Cardiac muscle cell (in vitro differentiated cells and primary cell): ENCODE measurements around the gene KIFC1. TPM values are rescaled to one million over a fixed set of nuclear protein-coding genes. Genes with fewer than 3 reads are reported as not detected.
"Not testable (repeated sequence)": the region's sequence is repeated elsewhere in the genome, so short reads cannot be mapped to it uniquely, and the experiment has no call there.

ENCODE experiments used
- DNase-seq, 2 donors: peaks; one replicate each; pipeline versions ENCODE4 v3.0.0 to v3.0.0-alpha.2; 2010 to 2017; ENCODE audit warnings: low read depth in 1 of 2, low spot score in 1 of 2
- H3K27ac ChIP-seq: fragments of 200-600 bp; sonication (generic); 2 replicates; pipeline ENCODE4 v1.5.1; 2016
- H3K27me3 ChIP-seq: fragments of 200-600 bp; sonication (generic); 2 replicates; pipeline ENCODE4 v1.6.0; 2016; ENCODE audit warnings: control low read depth
- H3K36me3 ChIP-seq: fragments of 200-600 bp; sonication (generic); 2 replicates; pipeline ENCODE4 v1.5.1; 2016; ENCODE audit warnings: control low read depth
- H3K4me1 ChIP-seq: fragments of 200-600 bp; sonication (generic); 2 replicates; pipeline ENCODE4 v1.8.1; 2017; ENCODE audit warnings: low read depth, mild to moderate bottlenecking, mixed run types
- H3K4me3 ChIP-seq: fragments of 200-600 bp; sonication (generic); 2 replicates; pipeline ENCODE4 v1.5.1; 2016; ENCODE audit warnings: mild to moderate bottlenecking
- H3K9me3 ChIP-seq: fragments of 200-600 bp; sonication (generic); 2 replicates; pipeline ENCODE4 v1.5.1; 2017; ENCODE audit warnings: low read depth, mild to moderate bottlenecking, control low read depth
- polyA plus RNA-seq: library from polyadenylated mRNA; unstranded; fragments of >200 nt; fragmentation: Nextera tagmentation; extraction: Ambion mirVana; gene quantifications from 2 replicates; pipeline ENCODE4 v1.2.1, GENCODE V29; 2016
- total RNA-seq: library from RNA; depleted of rRNA; stranded (reverse); fragments of >200 nt; gene quantifications from 2 replicates; pipeline ENCODE4 v1.2.3, GENCODE V29; 2016
- TF ChIP-seq, protein P1 (sequence below): IDR thresholded peaks from 2 replicates; pipeline ENCODE4 v1.5.1; 2012; ENCODE audit warnings: low read depth, mild to moderate bottlenecking, low read length

The KIFC1 gene
- total and polyA plus RNA-seq, 2 experiments from 2014 or later, result 9.4 to 69.2 TPM

DNA sequence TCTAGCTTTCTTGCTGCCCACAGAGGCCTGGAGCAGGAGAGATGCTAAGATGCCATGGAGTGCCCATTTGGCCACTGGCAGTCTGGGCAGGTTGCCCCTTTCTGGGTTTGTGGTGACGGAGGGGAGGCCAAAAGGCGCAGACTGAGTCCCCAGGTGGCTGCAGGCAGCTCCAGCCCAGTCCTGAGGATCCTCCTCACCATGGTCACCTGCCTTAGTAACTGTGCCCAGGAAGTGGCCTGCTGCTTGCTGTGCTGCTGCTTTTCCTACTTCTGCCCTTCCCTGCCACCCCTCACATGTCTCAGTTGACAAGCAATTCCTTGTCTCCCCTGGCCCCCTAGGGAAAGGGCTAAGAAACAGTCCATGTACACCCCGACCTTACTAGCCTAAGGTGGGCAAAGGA, 35.3 kb upstream of the KIFC1 start:
- Histone ChIP-seq H3K9me3 (no peaks in the 10 kb centered on the region), H3K27ac (no peak overlapping the region), H3K4me3 (no peak overlapping the region), H3K4me1 (peaks cover 18% of the 10 kb centered on the region), H3K27me3 (no peaks in the 10 kb centered on the region), H3K36me3 (no peaks in the 10 kb centered on the region)
- TF ChIP-seq, protein P1, sequence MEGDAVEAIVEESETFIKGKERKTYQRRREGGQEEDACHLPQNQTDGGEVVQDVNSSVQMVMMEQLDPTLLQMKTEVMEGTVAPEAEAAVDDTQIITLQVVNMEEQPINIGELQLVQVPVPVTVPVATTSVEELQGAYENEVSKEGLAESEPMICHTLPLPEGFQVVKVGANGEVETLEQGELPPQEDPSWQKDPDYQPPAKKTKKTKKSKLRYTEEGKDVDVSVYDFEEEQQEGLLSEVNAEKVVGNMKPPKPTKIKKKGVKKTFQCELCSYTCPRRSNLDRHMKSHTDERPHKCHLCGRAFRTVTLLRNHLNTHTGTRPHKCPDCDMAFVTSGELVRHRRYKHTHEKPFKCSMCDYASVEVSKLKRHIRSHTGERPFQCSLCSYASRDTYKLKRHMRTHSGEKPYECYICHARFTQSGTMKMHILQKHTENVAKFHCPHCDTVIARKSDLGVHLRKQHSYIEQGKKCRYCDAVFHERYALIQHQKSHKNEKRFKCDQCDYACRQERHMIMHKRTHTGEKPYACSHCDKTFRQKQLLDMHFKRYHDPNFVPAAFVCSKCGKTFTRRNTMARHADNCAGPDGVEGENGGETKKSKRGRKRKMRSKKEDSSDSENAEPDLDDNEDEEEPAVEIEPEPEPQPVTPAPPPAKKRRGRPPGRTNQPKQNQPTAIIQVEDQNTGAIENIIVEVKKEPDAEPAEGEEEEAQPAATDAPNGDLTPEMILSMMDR, result no peak
- DNase-seq, result no peak

DNA sequence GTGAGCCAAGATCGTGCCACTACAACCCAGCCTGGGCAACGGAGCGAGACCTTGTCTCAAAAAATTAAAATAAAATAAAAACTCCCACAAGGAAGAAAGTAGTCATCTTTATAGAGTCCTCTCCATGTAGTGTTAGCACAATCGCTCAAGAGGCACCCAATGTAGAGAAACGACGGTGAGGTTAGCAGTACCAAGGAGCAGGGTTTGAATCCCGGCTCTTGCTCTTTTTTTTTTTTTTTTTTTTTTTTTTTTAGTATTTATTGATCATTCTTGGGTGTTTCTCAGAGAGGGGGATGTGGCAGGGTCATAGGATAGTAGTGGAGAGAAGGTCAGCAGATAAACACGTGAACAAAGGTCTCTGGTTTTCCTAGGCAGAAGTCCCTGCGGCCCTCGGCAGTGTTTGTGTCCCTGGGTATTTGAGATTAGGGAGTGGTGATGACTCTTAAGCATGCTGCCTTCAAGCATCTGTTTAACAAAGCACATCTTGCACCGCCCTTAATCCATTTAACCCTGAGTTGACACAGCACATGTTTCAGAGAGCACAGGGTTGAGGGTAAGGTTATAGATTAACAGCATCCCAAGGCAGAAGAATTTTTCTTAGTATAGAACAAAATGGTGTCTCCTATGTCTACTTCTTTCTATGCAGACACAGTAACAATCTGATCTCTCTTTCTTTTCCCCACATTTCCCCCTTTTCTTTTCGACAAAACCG, 34.3 kb upstream of the KIFC1 start:
- H3K36me3 ChIP-seq, DNase-seq, H3K4me3 ChIP-seq, H3K9me3 ChIP-seq, H3K27me3 ChIP-seq, H3K27ac ChIP-seq: not testable (repeated sequence)
- H3K4me1 ChIP-seq, result peaks cover 18% of the 10 kb centered on the region

DNA sequence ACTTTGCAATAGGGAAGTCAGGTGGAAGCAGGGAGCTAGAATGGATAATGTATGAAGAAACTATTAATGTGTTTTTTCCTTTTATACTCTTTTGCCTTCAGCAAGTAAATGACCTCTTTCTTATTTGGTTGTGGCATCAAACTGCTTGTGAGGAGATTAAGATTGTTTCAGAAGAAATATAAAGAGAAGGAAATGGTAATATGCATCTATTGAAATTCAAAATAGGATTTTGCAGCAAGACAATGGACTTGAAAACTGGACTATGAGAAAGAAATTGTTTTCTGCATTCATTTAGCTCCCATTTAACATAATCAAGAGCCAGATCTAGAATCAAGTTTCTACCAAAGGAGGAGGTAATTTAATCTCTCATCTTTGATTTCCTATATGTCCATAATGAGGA, 32.3 kb upstream of the KIFC1 start:
- Histone ChIP-seq H3K4me3 (no peak overlapping the region), H3K4me1 (peaks cover 25% of the 10 kb centered on the region), H3K36me3 (no peaks in the 10 kb centered on the region), H3K9me3 (no peaks in the 10 kb centered on the region), H3K27ac (no peak overlapping the region), H3K27me3 (no peaks in the 10 kb centered on the region)
- DNase-seq, result no peak
- TF ChIP-seq, protein P1, result no peak

DNA sequence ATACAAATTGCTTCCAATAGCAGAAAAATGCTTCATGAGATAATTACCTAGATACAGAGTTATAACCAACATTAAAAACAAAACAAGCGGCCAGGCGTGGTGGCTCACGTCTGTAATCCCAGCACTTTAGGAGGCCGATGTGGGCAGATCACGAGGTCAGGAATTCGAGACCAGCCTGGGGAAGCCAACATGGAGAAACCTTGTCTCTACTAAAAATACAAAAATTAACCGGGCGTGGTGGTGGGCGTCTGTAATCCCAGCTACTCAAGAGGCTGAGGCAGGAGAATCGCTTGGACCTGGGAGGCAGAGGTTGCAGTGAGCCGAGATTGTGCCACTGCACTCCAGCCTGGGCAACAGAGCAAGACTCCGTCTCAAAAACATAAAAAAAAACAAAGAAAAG, 28.1 kb upstream of the KIFC1 start:
- not testable (repeated sequence) for H3K4me3 ChIP-seq, H3K27me3 ChIP-seq, H3K36me3 ChIP-seq, DNase-seq, H3K27ac ChIP-seq, H3K9me3 ChIP-seq
- peaks cover 31% of the 10 kb centered on the region for H3K4me1 ChIP-seq

DNA sequence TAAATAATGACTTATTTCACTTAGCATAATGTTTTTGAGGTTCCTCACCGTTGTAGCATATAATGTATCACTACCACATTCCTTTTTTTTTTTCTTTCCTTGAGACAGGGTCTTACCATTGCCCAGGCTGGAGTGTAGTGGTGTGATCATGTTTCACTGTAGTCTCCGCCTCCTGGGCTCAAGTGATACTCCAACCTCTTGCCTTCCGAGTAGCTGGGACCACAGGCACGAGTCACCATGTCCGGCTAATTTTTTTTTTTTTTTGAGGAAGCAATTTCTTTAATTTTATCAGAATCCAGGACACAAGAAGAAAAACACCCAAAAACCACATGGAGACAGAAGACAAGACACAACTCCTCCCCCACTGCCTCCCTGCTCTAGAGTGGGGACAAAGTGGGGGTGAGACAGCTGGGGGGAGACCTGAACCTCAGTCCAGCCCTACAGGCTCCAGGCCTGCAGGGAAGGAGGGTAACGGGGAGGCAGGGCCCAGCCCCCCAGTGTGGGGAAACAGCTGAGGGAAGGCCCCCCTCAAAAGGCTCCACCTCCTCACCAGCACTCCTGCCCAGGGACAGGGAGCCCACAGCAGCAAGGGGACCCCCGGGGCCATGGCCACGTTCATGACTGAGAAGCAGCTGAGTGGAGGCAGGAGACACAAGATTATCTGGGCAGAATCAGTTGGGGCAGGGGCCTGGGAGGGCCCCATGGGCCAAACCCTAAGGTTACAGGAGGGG, 27.0 kb upstream of the KIFC1 start:
- DNase-seq, result peak; percentile 83 to 86
- Histone ChIP-seq H3K4me1 (peaks cover 25% of the 10 kb centered on the region), H3K27ac (peak overlapping the region; percentile 68)
- H3K9me3 ChIP-seq, H3K27me3 ChIP-seq, H3K36me3 ChIP-seq, H3K4me3 ChIP-seq: not testable (repeated sequence)

DNA sequence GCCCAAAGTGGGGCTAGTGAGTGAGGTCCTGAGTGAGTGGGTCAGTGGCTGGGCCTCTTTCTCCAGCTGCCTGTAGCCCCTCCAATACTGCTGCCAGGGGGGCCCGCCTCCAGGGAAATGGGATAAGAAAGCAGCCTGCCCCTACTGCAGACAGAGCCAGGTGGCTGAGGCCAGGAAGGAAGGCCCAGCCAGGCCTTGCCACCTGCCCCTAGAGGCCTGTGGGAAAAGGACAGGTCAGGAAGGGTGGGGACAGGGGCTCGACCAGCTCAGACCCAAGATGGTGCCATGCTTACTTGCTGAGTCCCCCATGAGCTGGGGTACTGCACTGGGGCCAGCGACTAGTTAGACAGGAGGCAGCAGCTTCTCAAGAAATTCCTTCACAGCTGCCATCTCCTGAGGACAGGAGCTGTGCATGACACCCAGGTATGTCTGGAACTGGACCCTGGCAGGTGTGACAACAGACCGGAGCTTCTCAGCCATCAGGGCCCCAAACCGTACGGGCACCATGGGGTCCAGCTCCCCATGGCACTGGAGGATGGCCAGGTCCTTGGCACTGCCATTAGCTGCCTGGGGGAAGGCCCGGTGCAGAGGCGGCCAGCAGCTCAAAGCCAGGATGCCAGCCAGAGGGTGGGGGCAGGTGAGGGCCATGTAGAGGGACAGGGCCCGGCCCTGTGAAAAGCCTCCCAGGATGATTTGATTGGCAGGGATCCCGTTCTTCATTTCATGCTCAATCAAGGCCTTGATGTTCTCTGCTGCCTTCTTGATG, 26.2 kb upstream of the KIFC1 start:
- not testable (repeated sequence) for H3K27me3 ChIP-seq, H3K9me3 ChIP-seq, DNase-seq, H3K36me3 ChIP-seq, H3K4me3 ChIP-seq
- Histone ChIP-seq H3K4me1 (peaks cover 18% of the 10 kb centered on the region), H3K27ac (peak overlapping the region; percentile 68)

DNA sequence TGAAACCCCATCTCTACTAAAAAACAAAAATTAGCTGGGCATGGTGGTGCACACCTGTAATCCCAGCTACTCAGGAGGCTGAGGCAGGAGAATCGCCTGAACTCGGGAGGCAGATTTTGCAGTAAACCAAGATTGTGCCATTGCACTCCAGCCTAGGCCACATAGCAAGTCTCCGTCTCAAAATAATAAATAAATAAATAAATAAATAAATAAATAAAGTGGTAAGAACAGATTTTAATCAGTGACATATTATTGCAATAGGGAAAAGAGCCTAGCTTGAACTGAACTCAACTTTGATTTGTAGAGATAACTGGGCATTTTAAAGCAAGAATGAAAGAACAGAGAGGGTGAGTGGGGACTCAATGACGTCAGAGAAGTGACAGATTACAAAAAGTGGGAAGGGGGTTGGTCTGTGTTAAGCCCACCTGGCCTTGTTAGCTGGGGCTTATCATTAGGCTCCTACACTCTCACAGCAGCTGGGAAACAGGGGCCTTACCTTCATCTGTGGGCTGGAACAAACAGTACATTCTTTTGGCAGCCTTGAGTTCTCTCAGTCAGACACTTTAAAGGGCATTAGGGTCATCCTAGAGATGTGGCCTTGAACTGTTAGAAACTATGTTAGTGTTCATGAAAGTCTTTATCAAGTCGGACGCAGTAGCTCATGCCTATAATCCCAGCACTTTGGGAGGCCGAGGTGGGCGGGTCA, 24.5 kb upstream of the KIFC1 start:
- no peak overlapping the region for H3K4me3 ChIP-seq
- TF ChIP-seq, protein P1, result no peak
- no peaks in the 10 kb centered on the region for H3K36me3 ChIP-seq
- no peak for DNase-seq
- H3K4me1 ChIP-seq, result peaks cover 13% of the 10 kb centered on the region
- no peaks in the 10 kb centered on the region for H3K27me3 ChIP-seq
- no peaks in the 10 kb centered on the region for H3K9me3 ChIP-seq
- H3K27ac ChIP-seq, result peak overlapping the region; percentile 57

DNA sequence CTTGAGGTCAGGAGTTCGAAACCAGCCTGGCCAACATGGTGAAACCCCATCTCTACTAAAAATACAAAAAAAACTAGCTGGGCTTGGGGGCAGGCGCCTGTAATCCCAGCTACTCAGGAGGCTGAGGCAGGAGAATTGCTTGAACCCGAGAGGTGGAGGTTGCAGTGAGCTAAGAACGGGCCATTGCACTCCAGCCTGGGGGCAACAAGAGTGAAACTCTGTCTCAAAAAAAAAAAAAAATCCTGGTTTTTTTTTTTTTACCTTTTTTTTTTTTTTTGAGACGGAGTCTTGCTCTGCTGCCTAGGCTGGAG, 24.0 kb upstream of the KIFC1 start:
- not testable (repeated sequence) for H3K9me3 ChIP-seq, H3K4me3 ChIP-seq, H3K27me3 ChIP-seq, DNase-seq, H3K36me3 ChIP-seq
- peaks cover 17% of the 10 kb centered on the region for H3K4me1 ChIP-seq
- peak overlapping the region; percentile 57 for H3K27ac ChIP-seq

DNA sequence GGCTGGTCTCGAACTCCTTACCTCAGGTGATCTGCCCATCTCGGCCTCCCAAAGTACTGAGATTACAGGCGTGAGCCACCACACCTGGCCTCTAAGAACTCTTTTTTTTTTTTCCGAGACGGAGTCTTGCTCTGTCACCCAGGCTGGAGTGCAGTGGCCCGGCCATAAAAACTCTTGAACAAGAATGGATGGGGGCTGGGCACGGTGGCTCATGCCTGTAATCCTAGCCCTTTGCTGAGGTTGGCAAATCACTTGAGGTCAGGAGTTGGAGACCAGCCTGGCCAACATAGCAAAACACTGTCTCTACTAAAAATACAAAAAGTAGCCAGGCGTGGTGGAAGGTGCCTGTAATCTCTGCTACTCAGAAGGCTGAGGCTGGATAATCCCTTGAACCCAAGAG, 19.7 kb upstream of the KIFC1 start:
- not testable (repeated sequence) for H3K27me3 ChIP-seq, DNase-seq
- H3K4me1 ChIP-seq, result peaks cover 15% of the 10 kb centered on the region

More for the DNA sequence above, 19.7 kb upstream of the KIFC1 start:
- H3K9me3 ChIP-seq, H3K4me3 ChIP-seq, H3K36me3 ChIP-seq, H3K27ac ChIP-seq: not testable (repeated sequence)
